GM12865 (cell line): ENCODE measurements around the gene IFNGR1.

Experiments
- DNase-seq: peaks from one replicate; pipeline ENCODE4 v3.0.0; 2010; ENCODE audit warnings: low read depth
- H3K4me3 ChIP-seq: 2 replicates; pipeline ENCODE4 v1.5.1; 2011; ENCODE audit warnings: mild to moderate bottlenecking, low read depth, low read length, control low read depth
- CTCF ChIP-seq: IDR thresholded peaks from 2 replicates; pipeline ENCODE4 v1.5.1; 2011; ENCODE audit warnings: low read length, control low read depth, low read depth, inconsistent platforms; ENCODE audit not compliant: insufficient read depth; ENCODE audit errors: missing control alignments

The IFNGR1 gene

GRCh38 chr6:137218917-137219663 is at the start of gene IFNGR1:
Gene IFNGR1 (minus strand): TSS chr6:137219385. CDS start chr6:137219327, 58 bp downstream.
- H3K4me3 ChIP-seq = peak within 1 kb of the TSS; percentile 88
- TF ChIP-seq CTCF = no peak
- peak; percentile 96 for DNase-seq

GRCh38 chr6:137268911-137269310 is 49.7 kb upstream of the IFNGR1 start:
- no peak for TF ChIP-seq CTCF
- H3K4me3 ChIP-seq = no peak overlapping the region
- no peak for DNase-seq

- no peak for TF ChIP-seq CTCF
- no peak for DNase-seq
- H3K4me3 ChIP-seq = no peak overlapping the region
Observed at GRCh38 chr6:137266309-137266586, 47.1 kb upstream of the IFNGR1 start.

GRCh38 chr6:137265561-137266308 is 46.5 kb upstream of the IFNGR1 start:
- DNase-seq = no peak
- no peak for TF ChIP-seq CTCF
- no peak overlapping the region for H3K4me3 ChIP-seq

GRCh38 chr6:137264311-137265075 is 45.3 kb upstream of the IFNGR1 start:
- TF ChIP-seq CTCF = no peak
- no peak overlapping the region for H3K4me3 ChIP-seq
- no peak for DNase-seq

- TF ChIP-seq CTCF = no peak
- H3K4me3 ChIP-seq = no peak overlapping the region
- peak; percentile 64 for DNase-seq
Observed at GRCh38 chr6:137261761-137262160, 42.6 kb upstream of the IFNGR1 start.
